Duodenal mucosa (tissue), 2 donors: ENCODE results near the gene GRIK1.
"Not testable (repeated sequence)": the region's sequence is repeated elsewhere in the genome, so short reads cannot be mapped to it uniquely, and the experiment has no call there.

Source experiments
- H3K27ac ChIP-seq: one replicate; pipeline ENCODE4 v1.7.0; 2013; ENCODE audit warnings: low read depth, low read length
- H3K27me3 ChIP-seq, 2 donors: one replicate each; pipeline ENCODE4 v1.7.0; 2013; ENCODE audit warnings: low read length in 2 of 2, control low read depth in 1 of 2; ENCODE audit not compliant: insufficient read depth in 2 of 2, control insufficient read depth in 1 of 2
- H3K36me3 ChIP-seq, 2 donors: one replicate each; pipeline ENCODE4 v1.7.0; 2013; ENCODE audit warnings: low read length in 2 of 2, control low read depth in 1 of 2; ENCODE audit not compliant: insufficient read depth in 2 of 2, control insufficient read depth in 1 of 2
- H3K4me1 ChIP-seq, 2 donors: one replicate each; pipeline ENCODE4 v1.7.0; 2013; ENCODE audit warnings: low read length in 2 of 2, control low read depth in 1 of 2; ENCODE audit not compliant: insufficient read depth in 2 of 2, control insufficient read depth in 1 of 2
- H3K4me3 ChIP-seq, 2 donors: one replicate each; pipeline ENCODE4 v1.7.0; 2013; ENCODE audit warnings: low read length in 2 of 2, low read depth in 1 of 2
- H3K9ac ChIP-seq, 2 donors: one replicate each; pipeline ENCODE4 v1.7.0; 2013; ENCODE audit warnings: low read length in 2 of 2, low read depth in 1 of 2
- H3K9me3 ChIP-seq, 2 donors: one replicate each; pipeline ENCODE4 v1.7.0; 2013; ENCODE audit warnings: low read length in 2 of 2, control low read depth in 1 of 2; ENCODE audit not compliant: control insufficient read depth in 1 of 2

Gene GRIK1

GRCh38 chr21:29939924-29940275 is at the start of gene GRIK1:
GRIK1 (minus strand) TSS chr21:29939996.
- Histone ChIP-seq H3K36me3 (no peaks in the 10 kb centered on the region), H3K9ac (no peak within 1 kb of the TSS), H3K4me1 (no peaks in the 10 kb centered on the region), H3K9me3 (no peaks in the 10 kb centered on the region), H3K4me3 (no peak within 1 kb of the TSS), H3K27me3 (peaks cover 4 to 10% of the 10 kb centered on the region in 2 donors), H3K27ac (no peak within 1 kb of the TSS)

DNA sequence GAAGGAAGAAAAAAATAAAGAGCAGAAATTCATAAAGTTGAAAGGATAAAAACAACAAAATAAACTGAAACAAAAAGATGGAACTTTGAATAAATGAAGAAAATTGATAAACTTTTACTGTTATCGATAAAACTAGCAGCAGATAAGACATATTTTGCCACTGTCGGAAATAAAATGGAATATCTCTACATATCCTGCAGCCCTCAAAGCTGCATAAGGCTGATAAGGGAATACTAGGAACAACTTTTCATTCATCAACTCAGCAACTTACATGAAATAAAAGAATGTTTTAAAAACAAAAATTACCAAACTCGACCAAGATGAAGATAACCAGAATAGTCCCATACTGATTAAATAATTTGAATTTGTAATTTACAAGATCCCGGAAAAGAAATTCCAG is 48.0 kb upstream of the GRIK1 start:
- Histone ChIP-seq H3K9ac (no peak overlapping the region), H3K9me3 (peaks cover 3 to 16% of the 10 kb centered on the region in 2 donors), H3K4me3 (no peak overlapping the region), H3K4me1 (no peaks in the 10 kb centered on the region), H3K27me3 (no peaks in the 10 kb centered on the region), H3K36me3 (no peaks in the 10 kb centered on the region), H3K27ac (no peak overlapping the region)

GRCh38 chr21:29985866-29986265 is 46.1 kb upstream of the GRIK1 start:
- no peak overlapping the region for H3K9ac ChIP-seq
- peaks cover 3 to 16% of the 10 kb centered on the region in 2 donors for H3K9me3 ChIP-seq
- H3K27ac ChIP-seq, result no peak overlapping the region
- H3K36me3 ChIP-seq, result no peaks in the 10 kb centered on the region
- H3K27me3 ChIP-seq, result no peaks in the 10 kb centered on the region
- H3K4me3 ChIP-seq, result no peak overlapping the region
- no peaks in the 10 kb centered on the region for H3K4me1 ChIP-seq

DNA sequence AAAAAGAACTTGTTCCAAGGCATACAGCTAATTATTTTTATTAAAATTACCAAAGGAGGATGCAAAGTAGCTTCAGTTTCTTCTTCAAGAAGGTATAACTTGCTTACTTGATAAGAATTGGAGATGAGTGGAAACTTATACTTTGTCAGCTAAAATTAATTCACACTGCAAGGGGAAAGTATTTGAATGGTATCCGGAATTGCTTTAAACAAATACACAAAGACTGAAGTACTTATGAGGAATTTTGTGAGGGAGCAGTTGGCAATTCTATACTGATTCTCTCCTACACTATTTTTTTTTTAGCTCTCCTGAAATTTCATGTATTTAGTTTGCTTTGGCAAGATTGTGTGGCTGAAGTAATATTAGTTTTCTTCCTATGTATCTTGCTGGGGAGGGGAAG is 39.2 kb upstream of the GRIK1 start:
- Histone ChIP-seq H3K9me3 (peaks cover 0 to 1% of the 10 kb centered on the region in 2 donors), H3K27ac (no peak overlapping the region), H3K4me1 (no peaks in the 10 kb centered on the region), H3K9ac (no peak overlapping the region), H3K4me3 (no peak overlapping the region), H3K27me3 (no peaks in the 10 kb centered on the region), H3K36me3 (no peaks in the 10 kb centered on the region)

- no peaks in the 10 kb centered on the region for H3K36me3 ChIP-seq
- no peaks in the 10 kb centered on the region for H3K27me3 ChIP-seq
- no peak overlapping the region for H3K4me3 ChIP-seq
- H3K27ac ChIP-seq, result no peak overlapping the region
- H3K4me1 ChIP-seq, result no peaks in the 10 kb centered on the region
- peaks cover 0 to 4% of the 10 kb centered on the region in 2 donors for H3K9me3 ChIP-seq
- no peak overlapping the region for H3K9ac ChIP-seq
Observed at GRCh38 chr21:29975776-29976175, 36.0 kb upstream of the GRIK1 start.

- H3K36me3 ChIP-seq, result no peaks in the 10 kb centered on the region
Observed at GRCh38 chr21:29973258-29973657, 33.5 kb upstream of the GRIK1 start.

GRCh38 chr21:29961291-29962027 is 21.7 kb upstream of the GRIK1 start:
- no peaks in the 10 kb centered on the region for H3K4me1 ChIP-seq
- peaks cover 0 to 9% of the 10 kb centered on the region in 2 donors for H3K9me3 ChIP-seq
- no peak overlapping the region for H3K9ac ChIP-seq
- H3K36me3 ChIP-seq, result no peaks in the 10 kb centered on the region
- no peak overlapping the region for H3K27ac ChIP-seq
- no peak overlapping the region for H3K4me3 ChIP-seq
- no peaks in the 10 kb centered on the region for H3K27me3 ChIP-seq

More at GRCh38 chr21:29973258-29973657, 33.5 kb upstream of the GRIK1 start:
- peaks cover 0 to 7% of the 10 kb centered on the region in 2 donors for H3K9me3 ChIP-seq
- no peak overlapping the region for H3K27ac ChIP-seq
- no peaks in the 10 kb centered on the region for H3K27me3 ChIP-seq
- H3K4me1 ChIP-seq, result no peaks in the 10 kb centered on the region
- H3K9ac ChIP-seq, result no peak overlapping the region
- H3K4me3 ChIP-seq, result no peak overlapping the region

GRCh38 chr21:29958551-29958950 is 18.8 kb upstream of the GRIK1 start:
- Histone ChIP-seq H3K4me1 (no peaks in the 10 kb centered on the region), H3K4me3 (no peak overlapping the region), H3K36me3 (no peaks in the 10 kb centered on the region), H3K27ac (no peak overlapping the region), H3K9me3 (peaks cover 0 to 4% of the 10 kb centered on the region in 2 donors), H3K9ac (no peak overlapping the region), H3K27me3 (no peaks in the 10 kb centered on the region)

GRCh38 chr21:29958035-29958434 is 18.2 kb upstream of the GRIK1 start:
- not testable (repeated sequence) for H3K4me1 ChIP-seq, H3K4me3 ChIP-seq, H3K36me3 ChIP-seq, H3K27ac ChIP-seq, H3K9ac ChIP-seq, H3K9me3 ChIP-seq, H3K27me3 ChIP-seq

GRCh38 chr21:29953690-29954089 is 13.9 kb upstream of the GRIK1 start:
- H3K4me1 ChIP-seq, result no peaks in the 10 kb centered on the region
- H3K9ac ChIP-seq, result no peak overlapping the region
- H3K4me3 ChIP-seq, result no peak overlapping the region
- no peaks in the 10 kb centered on the region for H3K27me3 ChIP-seq
- H3K27ac ChIP-seq, result no peak overlapping the region
- H3K36me3 ChIP-seq, result no peaks in the 10 kb centered on the region
- H3K9me3 ChIP-seq, result peaks cover 0 to 4% of the 10 kb centered on the region in 2 donors
